RPMI7951 (cell line): ENCODE measurements around the gene MDK. TPM values are rescaled to one million over a fixed set of nuclear protein-coding genes. Genes with fewer than 3 reads are reported as not detected.

Experiments used
- DNase-seq: peaks from one replicate; pipeline ENCODE4 v3.0.0-alpha.2; 2012; ENCODE audit warnings: low read depth
- total RNA-seq: library from RNA; depleted of rRNA; stranded (reverse); fragments of >200 nt; shearing (Covaris generic); gene quantifications from 2 replicates; pipeline ENCODE4 v1.2.3, GENCODE V29; 2014

MDK gene
- total RNA-seq, 1 experiment from 2014 or later = 19.9 TPM

- no peak for DNase-seq
Measured at GRCh38 chr11:46347637-46348311, 33.7 kb upstream of the MDK start.

- DNase-seq = no peak
Measured at GRCh38 chr11:46348566-46349401, 32.7 kb upstream of the MDK start.

- DNase-seq = no peak
Measured at GRCh38 chr11:46350695-46351094, 30.8 kb upstream of the MDK start.

- no peak for DNase-seq
Measured at GRCh38 chr11:46351148-46351547, 30.3 kb upstream of the MDK start.

- no peak for DNase-seq
Measured at GRCh38 chr11:46351606-46352005, 29.9 kb upstream of the MDK start.

GRCh38 chr11:46352063-46352841 lies 29.2 kb upstream of the MDK start:
- no peak for DNase-seq

GRCh38 chr11:46353698-46354097 lies 27.8 kb upstream of the MDK start:
- no peak for DNase-seq

- DNase-seq = peak; percentile 49
Measured at GRCh38 chr11:46356924-46357482, 24.5 kb upstream of the MDK start.

- no peak for DNase-seq
Measured at GRCh38 chr11:46357483-46357936, 24.0 kb upstream of the MDK start.

GRCh38 chr11:46359953-46360352 lies 21.5 kb upstream of the MDK start:
- no peak for DNase-seq

- DNase-seq = no peak
Measured at GRCh38 chr11:46360878-46361277, 20.6 kb upstream of the MDK start.

GRCh38 chr11:46361283-46362155 lies 19.9 kb upstream of the MDK start:
- no peak for DNase-seq

GRCh38 chr11:46362156-46363030 lies 19.1 kb upstream of the MDK start:
- DNase-seq = no peak

- DNase-seq = peak; percentile 90
Measured at GRCh38 chr11:46363031-46363407, 18.4 kb upstream of the MDK start.

GRCh38 chr11:46363455-46364005 lies 17.9 kb upstream of the MDK start:
- peak; percentile 88 for DNase-seq

- no peak for DNase-seq
Measured at GRCh38 chr11:46364056-46364455, 17.4 kb upstream of the MDK start.

- no peak for DNase-seq
Measured at GRCh38 chr11:46364791-46365190, 16.7 kb upstream of the MDK start.

- no peak for DNase-seq
Measured at GRCh38 chr11:46366260-46366659, 15.2 kb upstream of the MDK start.

- no peak for DNase-seq
Measured at GRCh38 chr11:46366661-46367161, 14.8 kb upstream of the MDK start.
